NB4 (cell line): ENCODE data around the gene NIPBL.
"Not testable (repeated sequence)": the region's sequence is repeated elsewhere in the genome, so short reads cannot be mapped to it uniquely, and the experiment has no call there.

Source experiments
- DNase-seq: peaks from one replicate; pipeline ENCODE4 v3.0.0; 2010; ENCODE audit warnings: low read depth
- H3K4me3 ChIP-seq: one replicate; pipeline ENCODE4 v1.5.1; 2011; ENCODE audit warnings: mild to moderate bottlenecking, low read depth, low read length, moderate library complexity
- MYC ChIP-seq: IDR thresholded peaks from 2 replicates; pipeline ENCODE4 v1.6.1; 2011; ENCODE audit warnings: low read depth, low read length
- POLR2A ChIP-seq: IDR thresholded peaks from 2 replicates; pipeline ENCODE4 v1.6.1; 2011; ENCODE audit warnings: mild to moderate bottlenecking; ENCODE audit not compliant: insufficient read length; ENCODE audit errors: extremely low read depth
- TF ChIP-seq, protein P1 (sequence below): IDR thresholded peaks from 2 replicates; pipeline ENCODE4 v1.6.1; 2011; ENCODE audit warnings: low read depth, low read length
- TF ChIP-seq, protein P2 (sequence below): IDR thresholded peaks from one replicate; pipeline ENCODE4 v1.5.1; 2012; ENCODE audit warnings: low read depth, low read length

Gene NIPBL

DNA sequence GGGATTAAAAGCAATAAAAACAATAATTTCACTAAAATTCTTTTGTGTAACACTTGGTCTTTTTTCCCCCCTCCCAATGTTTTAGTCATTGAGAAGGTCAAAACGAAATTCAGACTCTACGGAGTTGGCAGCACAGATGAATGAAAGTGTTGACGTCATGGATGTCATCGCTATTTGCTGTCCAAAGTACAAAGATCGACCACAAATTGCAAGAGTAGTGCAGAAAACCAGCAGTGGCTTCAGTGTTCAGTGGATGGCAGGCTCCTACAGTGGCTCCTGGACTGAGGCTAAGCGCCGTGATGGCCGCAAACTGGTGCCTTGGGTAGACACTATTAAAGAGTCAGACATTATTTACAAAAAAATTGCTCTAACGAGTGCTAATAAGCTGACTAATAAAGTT, 187.9 kb downstream of the NIPBL start:
- no peak for DNase-seq
- TF ChIP-seq POLR2A (no peak), MYC (no peak)
- TF ChIP-seq, protein P1, sequence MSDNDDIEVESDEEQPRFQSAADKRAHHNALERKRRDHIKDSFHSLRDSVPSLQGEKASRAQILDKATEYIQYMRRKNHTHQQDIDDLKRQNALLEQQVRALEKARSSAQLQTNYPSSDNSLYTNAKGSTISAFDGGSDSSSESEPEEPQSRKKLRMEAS = no peak
- TF ChIP-seq, protein P2, sequence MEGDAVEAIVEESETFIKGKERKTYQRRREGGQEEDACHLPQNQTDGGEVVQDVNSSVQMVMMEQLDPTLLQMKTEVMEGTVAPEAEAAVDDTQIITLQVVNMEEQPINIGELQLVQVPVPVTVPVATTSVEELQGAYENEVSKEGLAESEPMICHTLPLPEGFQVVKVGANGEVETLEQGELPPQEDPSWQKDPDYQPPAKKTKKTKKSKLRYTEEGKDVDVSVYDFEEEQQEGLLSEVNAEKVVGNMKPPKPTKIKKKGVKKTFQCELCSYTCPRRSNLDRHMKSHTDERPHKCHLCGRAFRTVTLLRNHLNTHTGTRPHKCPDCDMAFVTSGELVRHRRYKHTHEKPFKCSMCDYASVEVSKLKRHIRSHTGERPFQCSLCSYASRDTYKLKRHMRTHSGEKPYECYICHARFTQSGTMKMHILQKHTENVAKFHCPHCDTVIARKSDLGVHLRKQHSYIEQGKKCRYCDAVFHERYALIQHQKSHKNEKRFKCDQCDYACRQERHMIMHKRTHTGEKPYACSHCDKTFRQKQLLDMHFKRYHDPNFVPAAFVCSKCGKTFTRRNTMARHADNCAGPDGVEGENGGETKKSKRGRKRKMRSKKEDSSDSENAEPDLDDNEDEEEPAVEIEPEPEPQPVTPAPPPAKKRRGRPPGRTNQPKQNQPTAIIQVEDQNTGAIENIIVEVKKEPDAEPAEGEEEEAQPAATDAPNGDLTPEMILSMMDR = no peak

DNA sequence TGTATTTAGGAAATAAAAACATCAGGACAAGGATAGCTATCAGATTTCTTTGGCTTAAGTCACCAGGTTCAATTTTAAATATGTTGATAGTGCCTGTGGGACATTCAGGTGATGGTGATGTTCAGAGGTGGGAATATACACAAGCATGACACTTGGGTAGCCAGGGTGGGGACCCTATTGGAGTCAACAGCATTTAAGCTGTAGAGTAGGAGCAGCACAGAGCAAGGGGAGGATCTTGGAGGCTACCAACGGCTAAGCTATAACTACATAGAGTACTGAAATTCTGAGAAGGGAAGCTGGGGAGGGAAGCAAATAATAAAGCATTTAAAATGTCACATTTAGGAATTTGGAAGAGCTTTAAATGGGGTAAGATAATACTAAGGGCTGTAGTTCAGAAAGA, 194.9 kb downstream of the NIPBL start:
- no peak for DNase-seq
- TF ChIP-seq, protein P2 = no peak
- no peak for TF ChIP-seq POLR2A
- TF ChIP-seq, protein P1 = no peak
- TF ChIP-seq MYC = no peak
- no peak overlapping the region for H3K4me3 ChIP-seq

More for the DNA sequence above, 187.9 kb downstream of the NIPBL start:
- H3K4me3 ChIP-seq = no peak overlapping the region

DNA sequence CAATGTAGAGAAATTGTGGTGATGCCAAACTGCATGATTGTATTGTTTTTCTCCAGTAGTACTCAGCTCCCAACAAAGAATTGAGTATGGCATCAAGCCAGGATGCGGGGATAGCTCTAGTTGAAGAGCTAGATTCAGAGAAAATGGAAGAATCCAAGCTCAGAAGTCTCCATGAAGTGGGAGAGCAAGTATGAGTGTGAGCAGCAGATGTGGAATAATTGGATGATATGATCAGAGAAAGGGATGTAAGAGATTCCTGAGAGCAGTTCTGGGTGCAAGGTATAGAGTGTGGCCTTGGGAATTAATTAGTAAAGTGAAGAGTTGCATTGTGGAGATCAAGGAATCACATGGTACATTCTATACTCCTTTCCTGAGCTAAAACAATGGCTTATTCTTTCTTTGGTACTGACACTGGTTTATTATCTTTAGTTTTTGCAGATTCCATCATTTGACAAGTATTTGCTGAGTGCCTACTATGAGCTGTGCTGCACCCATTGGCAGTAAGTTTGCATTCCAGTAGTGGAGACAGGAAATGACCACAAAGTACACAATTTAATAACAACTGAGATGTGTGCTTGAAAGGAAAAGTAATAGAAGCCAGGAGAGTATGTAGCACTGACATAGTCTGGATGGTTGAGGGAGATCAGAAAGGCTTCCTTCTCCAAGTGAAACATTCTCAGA, 195.5 kb downstream of the NIPBL start:
- H3K4me3 ChIP-seq = no peak overlapping the region
- no peak for TF ChIP-seq MYC
- DNase-seq = no peak

DNA sequence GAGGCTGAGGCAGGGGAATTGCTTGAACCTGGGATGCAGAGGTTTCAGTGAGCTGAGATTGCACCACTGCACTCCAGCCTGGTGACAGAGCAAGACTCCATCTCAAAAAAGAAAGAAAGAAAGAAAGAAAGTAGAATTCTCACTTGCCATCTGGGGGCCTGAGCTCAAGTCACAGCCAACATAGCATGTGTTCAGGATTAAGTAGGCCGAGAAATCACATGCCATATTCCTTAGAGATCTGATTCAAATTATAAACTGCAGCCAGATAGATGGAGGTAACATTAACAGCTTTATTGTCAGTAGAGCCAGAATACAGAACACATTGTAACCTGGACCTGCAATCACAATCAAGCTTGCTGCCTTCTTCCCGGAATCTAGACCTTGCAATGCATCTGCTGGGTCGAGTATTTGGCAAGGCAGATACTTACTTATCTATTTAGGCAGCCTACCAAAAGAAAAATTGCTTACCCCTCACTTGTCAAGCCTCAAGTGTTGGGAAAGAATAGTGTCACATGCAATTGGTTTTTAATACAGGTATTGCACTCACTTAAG, 198.9 kb downstream of the NIPBL start:
- no peak overlapping the region for H3K4me3 ChIP-seq
- TF ChIP-seq MYC (no peak), POLR2A (no peak)
- TF ChIP-seq, protein P2 = no peak
- TF ChIP-seq, protein P1 = no peak
- no peak for DNase-seq

DNA sequence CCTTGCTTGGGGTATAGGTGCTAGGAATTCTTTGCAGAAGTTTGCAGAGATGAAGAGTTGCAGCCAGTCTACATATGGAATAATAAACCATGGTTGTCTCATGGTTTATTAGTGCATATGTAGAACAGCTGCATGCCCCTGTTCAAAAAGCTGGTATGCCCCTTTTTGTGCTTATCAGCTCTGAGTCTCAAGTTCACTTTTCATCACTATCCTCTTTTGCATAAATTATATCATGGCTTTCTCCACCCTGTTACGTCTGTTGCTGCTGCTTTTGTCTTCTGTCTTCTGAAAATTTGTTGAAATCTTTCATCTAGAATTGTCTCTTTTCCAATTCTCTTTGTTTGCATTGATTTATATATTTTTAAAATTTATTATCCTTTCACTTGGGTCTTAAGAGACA, 200.6 kb downstream of the NIPBL start:
- no peak overlapping the region for H3K4me3 ChIP-seq
- no peak for DNase-seq
- no peak for TF ChIP-seq MYC
- TF ChIP-seq, protein P2 = no peak
- TF ChIP-seq, protein P1 = no peak
- no peak for TF ChIP-seq POLR2A

DNA sequence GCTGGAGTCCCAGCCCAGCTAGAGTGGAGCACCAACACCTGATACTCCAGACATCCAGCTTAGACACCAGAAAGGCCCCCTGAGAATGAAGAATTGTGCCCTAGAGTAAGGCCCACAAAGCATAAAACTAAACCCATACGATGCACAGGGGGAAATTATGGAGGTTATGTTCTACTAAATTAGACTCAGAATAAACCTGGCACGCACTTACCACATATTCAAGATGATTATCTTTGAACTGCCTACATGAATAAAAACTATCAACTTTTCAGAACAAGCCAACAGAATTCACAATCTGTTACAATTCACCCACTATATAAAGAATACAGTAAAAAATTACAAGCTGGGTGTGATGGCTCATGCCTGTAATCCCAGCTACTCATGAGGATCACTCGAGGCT, 204.1 kb downstream of the NIPBL start:
- no peak for DNase-seq
- no peak overlapping the region for H3K4me3 ChIP-seq
- TF ChIP-seq, protein P2 = no peak
- TF ChIP-seq, protein P1 = no peak
- TF ChIP-seq MYC = no peak
- no peak for TF ChIP-seq POLR2A

DNA sequence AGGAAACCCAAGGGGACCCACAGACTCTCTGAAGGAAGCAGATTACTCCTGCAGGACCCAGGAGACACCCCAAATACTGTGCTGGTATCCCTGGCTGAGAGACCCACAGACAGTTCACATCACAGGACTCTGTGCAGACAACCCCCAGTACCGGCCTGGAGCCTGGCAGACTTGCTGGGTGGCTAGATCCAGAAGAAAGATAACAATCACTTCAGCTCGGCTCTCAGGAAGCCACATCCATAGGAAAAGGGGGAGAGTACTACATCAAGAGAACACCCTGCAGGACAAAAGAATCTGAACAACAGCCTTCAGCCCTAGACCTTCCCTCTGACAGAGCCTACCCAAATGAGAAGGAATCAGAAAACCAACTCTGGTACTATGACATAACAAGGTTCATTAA, 206.4 kb downstream of the NIPBL start:
- not testable (repeated sequence) for H3K4me3 ChIP-seq, DNase-seq

DNA sequence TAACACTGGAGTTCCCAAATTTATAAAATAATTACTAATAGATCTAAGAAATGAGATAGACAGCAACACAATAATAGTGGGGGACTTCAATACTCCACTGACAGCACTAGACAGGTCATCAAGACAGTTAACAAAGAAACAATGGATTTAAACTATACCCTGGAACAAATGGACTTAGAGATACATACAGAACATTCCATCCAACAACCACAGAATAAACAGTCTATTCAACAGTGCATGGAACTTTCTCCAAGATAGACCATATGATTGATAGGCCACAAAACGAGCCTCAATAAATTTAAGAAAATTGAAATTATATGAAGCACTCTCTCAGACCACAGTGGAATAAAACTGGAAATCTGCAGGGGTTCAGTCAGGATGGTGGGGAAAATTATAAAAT, 209.5 kb downstream of the NIPBL start:
- DNase-seq, H3K4me3 ChIP-seq: not testable (repeated sequence)
